GM23338 (cell line): ENCODE results near the gene FRZB. TPM values are rescaled to one million over a fixed set of nuclear protein-coding genes. Genes with fewer than 3 reads are reported as not detected.

Experiments used
- ATAC-seq: fragments of 200-7000 bp; cut with Tn5 transposase; 3 replicates; pipeline ENCODE4 v1.9.1; 2020
- DNase-seq: peaks from one replicate; pipeline ENCODE4 v3.0.0-alpha.2; 2015; ENCODE audit warnings: low spot score
- H2AFZ ChIP-seq: fragments of 200-600 bp; sonication (generic); 2 replicates; pipeline ENCODE4 v1.8.0; 2016; ENCODE audit warnings: antibody characterized with exemption, mild to moderate bottlenecking, moderate library complexity
- H3F3A ChIP-seq: fragments of 200-600 bp; sonication (generic); replicated peaks from 2 replicates; pipeline ENCODE4 v1.8.0; 2017; ENCODE audit warnings: antibody characterized with exemption, mixed run types, low read depth
- H3K27ac ChIP-seq: fragments of 200-600 bp; sonication (generic); 2 replicates; pipeline ENCODE4 v1.6.1; 2016; ENCODE audit warnings: low read depth
- H3K27me3 ChIP-seq: fragments of 200-600 bp; sonication (generic); 2 replicates; pipeline ENCODE4 v1.8.0; 2016; ENCODE audit warnings: mild to moderate bottlenecking, mixed run types, moderate library complexity; ENCODE audit not compliant: insufficient read depth
- H3K36me3 ChIP-seq: fragments of 200-600 bp; sonication (generic); 2 replicates; pipeline ENCODE4 v1.8.0; 2016; ENCODE audit warnings: mild to moderate bottlenecking; ENCODE audit not compliant: insufficient read depth
- H3K4me1 ChIP-seq: fragments of 200-600 bp; sonication (generic); 2 replicates; pipeline ENCODE4 v1.8.0; 2016; ENCODE audit warnings: mild to moderate bottlenecking, moderate library complexity; ENCODE audit not compliant: insufficient read depth
- H3K4me2 ChIP-seq: fragments of 200-600 bp; sonication (generic); 2 replicates; pipeline ENCODE4 v1.7.1; 2017; ENCODE audit warnings: mixed run types
- H3K4me3 ChIP-seq: fragments of 200-600 bp; sonication (generic); 2 replicates; pipeline ENCODE4 v1.6.1; 2016; ENCODE audit warnings: mixed run types
- H3K79me2 ChIP-seq: fragments of 200-600 bp; sonication (generic); replicated peaks from 2 replicates; pipeline ENCODE4 v1.8.0; 2017; ENCODE audit warnings: mild to moderate bottlenecking; ENCODE audit not compliant: insufficient read depth
- H3K9me2 ChIP-seq: fragments of 200-600 bp; sonication (generic); 2 replicates; pipeline ENCODE4 v1.8.0; 2017; ENCODE audit not compliant: insufficient read depth
- H4K20me1 ChIP-seq: fragments of 200-600 bp; sonication (generic); replicated peaks from 2 replicates; pipeline ENCODE4 v1.8.0; 2017; ENCODE audit warnings: mild to moderate bottlenecking; ENCODE audit not compliant: insufficient read depth
- H3K27ac Mint-ChIP-seq: 2 replicates; pipeline ENCODE4 v1.8.0; 2020; ENCODE audit warnings: inconsistent platforms, mild to moderate bottlenecking, moderate library complexity, mixed read lengths
- H3K27me3 Mint-ChIP-seq: 3 replicates; pipeline ENCODE4 v1.8.0; 2022; ENCODE audit warnings: low read depth, mild to moderate bottlenecking, moderate library complexity, mixed read lengths, inconsistent platforms; ENCODE audit not compliant: insufficient read depth, poor library complexity
- H3K36me3 Mint-ChIP-seq: 3 replicates; pipeline ENCODE4 v1.8.0; 2021; ENCODE audit warnings: low read depth, mild to moderate bottlenecking, inconsistent platforms, moderate library complexity, mixed read lengths
- H3K4me1 Mint-ChIP-seq: 3 replicates; pipeline ENCODE4 v1.8.0; 2020; ENCODE audit warnings: mild to moderate bottlenecking, inconsistent platforms, mixed read lengths
- H3K4me3 Mint-ChIP-seq: 3 replicates; pipeline ENCODE4 v1.8.0; 2021; ENCODE audit warnings: moderate library complexity, mild to moderate bottlenecking, inconsistent platforms, mixed read lengths
- H3K9me3 Mint-ChIP-seq: 3 replicates; pipeline ENCODE4 v1.8.0; 2020; ENCODE audit warnings: moderate library complexity, mild to moderate bottlenecking, inconsistent platforms, mixed read lengths
- CREB1 ChIP-seq: fragments of 250-450 bp; sonication (Bioruptor Pico); IDR thresholded peaks from 2 replicates; pipeline ENCODE4 v1.5.0; 2020; ENCODE audit warnings: low read depth, mild to moderate bottlenecking, moderate library complexity
- EZH2phosphoT487 ChIP-seq: fragments of 200-600 bp; sonication (generic); IDR thresholded peaks from one replicate; pipeline ENCODE4 v1.8.1; 2018; ENCODE audit warnings: antibody characterized with exemption; ENCODE audit not compliant: unreplicated experiment
- JUNB ChIP-seq: IDR thresholded peaks from one replicate; pipeline ENCODE4 v1.6.1; 2016; ENCODE audit warnings: antibody characterized with exemption; ENCODE audit not compliant: unreplicated experiment
- NANOG ChIP-seq: IDR thresholded peaks from 2 replicates; pipeline ENCODE4 v1.6.1; 2016; ENCODE audit warnings: antibody characterized with exemption, borderline replicate concordance
- POLR2AphosphoS5 ChIP-seq: IDR thresholded peaks from 2 replicates; pipeline ENCODE4 v1.6.1; 2016; ENCODE audit warnings: antibody characterized with exemption, low read depth
- STAT1 ChIP-seq: IDR thresholded peaks from one replicate; pipeline ENCODE4 v1.6.1; 2016; ENCODE audit warnings: antibody characterized with exemption; ENCODE audit not compliant: unreplicated experiment
- ZNF114 ChIP-seq: fragments of 250-450 bp; sonication (Bioruptor Pico); IDR thresholded peaks from 2 replicates; pipeline ENCODE4 v1.5.0; 2020; ENCODE audit warnings: mild to moderate bottlenecking, moderate library complexity
- ZNF331 ChIP-seq: fragments of 250-450 bp; sonication (Bioruptor Pico); IDR thresholded peaks from 2 replicates; pipeline ENCODE4 v1.5.0; 2020; ENCODE audit warnings: low read depth, mild to moderate bottlenecking, moderate library complexity
- polyA plus RNA-seq: library from polyadenylated mRNA; unstranded; fragments of >200 nt; fragmentation: Nextera tagmentation; extraction: Ambion mirVana; gene quantifications from 2 replicates; pipeline ENCODE4 v1.2.1, GENCODE V29; 2016
- total RNA-seq: library from RNA; depleted of rRNA; stranded (reverse); fragments of >200 nt; shearing (Covaris generic); gene quantifications from 2 replicates; pipeline ENCODE4 v1.2.3, GENCODE V29; 2014
- TF ChIP-seq, protein P1 (sequence below): IDR thresholded peaks from 2 replicates; pipeline ENCODE4 v1.6.1; 2016; ENCODE audit warnings: antibody characterized with exemption
- TF ChIP-seq, protein P2 (sequence below), 2 experiments: fragments of 200-600 bp in 1 of 2; sonication (generic) in 1 of 2; conservative IDR thresholded peaks; 2 replicates each; pipeline versions ENCODE4 v1.5.1 to v1.6.1; 2016 to 2017; ENCODE audit warnings: antibody characterized with exemption in 2 of 2, low read depth in 2 of 2, mild to moderate bottlenecking in 2 of 2, moderate library complexity in 1 of 2
- TF ChIP-seq, protein P3 (sequence below): fragments of 250-450 bp; sonication (Bioruptor Pico); IDR thresholded peaks from 2 replicates; pipeline ENCODE4 v1.5.0; 2020; ENCODE audit warnings: mild to moderate bottlenecking, moderate library complexity

The FRZB gene
- total and polyA plus RNA-seq, 2 experiments from 2014 or later: 0.52 to 1.2 TPM

DNA sequence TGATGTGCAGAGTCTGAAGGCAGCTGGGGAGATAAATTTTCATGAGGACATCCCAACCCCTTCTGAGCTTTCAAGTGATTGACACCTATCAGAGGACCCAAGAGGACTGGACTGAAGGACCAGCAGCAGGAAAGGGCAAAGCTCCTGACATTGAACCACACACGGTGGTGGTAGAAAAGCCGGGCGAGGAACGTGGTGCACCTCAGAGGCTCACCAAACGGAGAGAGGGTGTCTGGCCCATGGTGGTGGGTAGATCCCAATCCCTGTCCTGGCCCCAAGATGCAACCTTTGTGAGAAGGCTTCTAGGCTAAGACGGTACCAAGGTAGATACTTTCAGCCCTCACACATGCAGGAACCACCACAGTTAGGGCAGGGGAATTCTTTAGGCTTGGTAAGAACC is 52.1 kb downstream of the FRZB start:
- ATAC-seq (no peak), DNase-seq (no peak)
- TF ChIP-seq JUNB: no peak
- TF ChIP-seq POLR2AphosphoS5: no peak
- TF ChIP-seq CREB1: no peak
- no peak for TF ChIP-seq ZNF114 (CRISPR knock-in tag)
- H3K4me1 ChIP-seq: peaks cover 33% of the 10 kb centered on the region
- Mint-ChIP-seq H3K36me3 (no peaks in the 10 kb centered on the region), H3K27ac (no peak overlapping the region), H3K27me3 (no peaks in the 10 kb centered on the region), H3K4me1 (peaks cover 27% of the 10 kb centered on the region), H3K4me3 (no peak overlapping the region), H3K9me3 (no peaks in the 10 kb centered on the region)
- no peak overlapping the region for H3K27ac ChIP-seq
- no peaks in the 10 kb centered on the region for H3K36me3 ChIP-seq
- no peak overlapping the region for H3K4me3 ChIP-seq
- H3K9me2 ChIP-seq: no peaks in the 10 kb centered on the region
- H3K4me2 ChIP-seq: no peak overlapping the region
- H2AFZ ChIP-seq: no peak overlapping the region
- H3F3A ChIP-seq: no peaks in the 10 kb centered on the region
- H4K20me1 ChIP-seq: no peaks in the 10 kb centered on the region
- H3K27me3 ChIP-seq: no peaks in the 10 kb centered on the region
- H3K79me2 ChIP-seq: no peaks in the 10 kb centered on the region

DNA sequence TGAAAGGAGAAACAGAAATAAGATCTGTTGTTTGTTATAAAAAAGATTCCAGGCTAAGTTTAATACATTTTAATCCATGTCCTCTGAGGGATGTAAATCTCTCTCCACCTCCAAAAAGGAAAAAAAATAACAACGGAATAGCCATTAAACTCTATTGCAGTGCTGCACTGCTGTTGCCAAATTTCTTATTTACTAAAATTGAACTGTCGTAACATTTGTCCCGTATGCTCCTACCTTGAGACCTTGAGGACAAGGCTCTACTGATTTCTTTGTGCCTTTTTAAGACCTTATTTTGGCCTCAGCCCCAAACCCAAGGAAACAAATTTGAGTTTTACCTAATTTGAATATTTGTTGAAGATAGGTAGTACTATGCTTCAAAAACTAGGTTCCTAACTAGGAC is 56.4 kb downstream of the FRZB start:
- Mint-ChIP-seq H3K9me3 (no peaks in the 10 kb centered on the region), H3K36me3 (no peaks in the 10 kb centered on the region), H3K27me3 (no peaks in the 10 kb centered on the region), H3K27ac (no peak overlapping the region), H3K4me1 (peaks cover 4% of the 10 kb centered on the region), H3K4me3 (no peak overlapping the region)
- DNase-seq: no peak
- ATAC-seq: no peak
- no peak overlapping the region for H3K4me3 ChIP-seq
- no peaks in the 10 kb centered on the region for H3F3A ChIP-seq
- no peaks in the 10 kb centered on the region for H3K27me3 ChIP-seq
- H3K4me2 ChIP-seq: no peak overlapping the region
- no peaks in the 10 kb centered on the region for H3K36me3 ChIP-seq
- H2AFZ ChIP-seq: no peak overlapping the region
- no peaks in the 10 kb centered on the region for H3K9me2 ChIP-seq
- H3K27ac ChIP-seq: no peak overlapping the region
- no peaks in the 10 kb centered on the region for H3K79me2 ChIP-seq
- no peaks in the 10 kb centered on the region for H4K20me1 ChIP-seq
- peaks cover 6% of the 10 kb centered on the region; the same call in 1 of the 2 replicates for H3K4me1 ChIP-seq
- no peak for TF ChIP-seq EZH2phosphoT487
- no peak for TF ChIP-seq ZNF114 (CRISPR knock-in tag)
- TF ChIP-seq, protein P1, sequence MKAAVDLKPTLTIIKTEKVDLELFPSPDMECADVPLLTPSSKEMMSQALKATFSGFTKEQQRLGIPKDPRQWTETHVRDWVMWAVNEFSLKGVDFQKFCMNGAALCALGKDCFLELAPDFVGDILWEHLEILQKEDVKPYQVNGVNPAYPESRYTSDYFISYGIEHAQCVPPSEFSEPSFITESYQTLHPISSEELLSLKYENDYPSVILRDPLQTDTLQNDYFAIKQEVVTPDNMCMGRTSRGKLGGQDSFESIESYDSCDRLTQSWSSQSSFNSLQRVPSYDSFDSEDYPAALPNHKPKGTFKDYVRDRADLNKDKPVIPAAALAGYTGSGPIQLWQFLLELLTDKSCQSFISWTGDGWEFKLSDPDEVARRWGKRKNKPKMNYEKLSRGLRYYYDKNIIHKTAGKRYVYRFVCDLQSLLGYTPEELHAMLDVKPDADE: no peak
- TF ChIP-seq JUNB: no peak
- TF ChIP-seq, protein P2, sequence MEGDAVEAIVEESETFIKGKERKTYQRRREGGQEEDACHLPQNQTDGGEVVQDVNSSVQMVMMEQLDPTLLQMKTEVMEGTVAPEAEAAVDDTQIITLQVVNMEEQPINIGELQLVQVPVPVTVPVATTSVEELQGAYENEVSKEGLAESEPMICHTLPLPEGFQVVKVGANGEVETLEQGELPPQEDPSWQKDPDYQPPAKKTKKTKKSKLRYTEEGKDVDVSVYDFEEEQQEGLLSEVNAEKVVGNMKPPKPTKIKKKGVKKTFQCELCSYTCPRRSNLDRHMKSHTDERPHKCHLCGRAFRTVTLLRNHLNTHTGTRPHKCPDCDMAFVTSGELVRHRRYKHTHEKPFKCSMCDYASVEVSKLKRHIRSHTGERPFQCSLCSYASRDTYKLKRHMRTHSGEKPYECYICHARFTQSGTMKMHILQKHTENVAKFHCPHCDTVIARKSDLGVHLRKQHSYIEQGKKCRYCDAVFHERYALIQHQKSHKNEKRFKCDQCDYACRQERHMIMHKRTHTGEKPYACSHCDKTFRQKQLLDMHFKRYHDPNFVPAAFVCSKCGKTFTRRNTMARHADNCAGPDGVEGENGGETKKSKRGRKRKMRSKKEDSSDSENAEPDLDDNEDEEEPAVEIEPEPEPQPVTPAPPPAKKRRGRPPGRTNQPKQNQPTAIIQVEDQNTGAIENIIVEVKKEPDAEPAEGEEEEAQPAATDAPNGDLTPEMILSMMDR (conservative IDR thresholded peaks at IDR 0.05; ENCODE audit: low read depth in 2 of 2): no peak
- TF ChIP-seq POLR2AphosphoS5: no peak
- TF ChIP-seq, protein P3, sequence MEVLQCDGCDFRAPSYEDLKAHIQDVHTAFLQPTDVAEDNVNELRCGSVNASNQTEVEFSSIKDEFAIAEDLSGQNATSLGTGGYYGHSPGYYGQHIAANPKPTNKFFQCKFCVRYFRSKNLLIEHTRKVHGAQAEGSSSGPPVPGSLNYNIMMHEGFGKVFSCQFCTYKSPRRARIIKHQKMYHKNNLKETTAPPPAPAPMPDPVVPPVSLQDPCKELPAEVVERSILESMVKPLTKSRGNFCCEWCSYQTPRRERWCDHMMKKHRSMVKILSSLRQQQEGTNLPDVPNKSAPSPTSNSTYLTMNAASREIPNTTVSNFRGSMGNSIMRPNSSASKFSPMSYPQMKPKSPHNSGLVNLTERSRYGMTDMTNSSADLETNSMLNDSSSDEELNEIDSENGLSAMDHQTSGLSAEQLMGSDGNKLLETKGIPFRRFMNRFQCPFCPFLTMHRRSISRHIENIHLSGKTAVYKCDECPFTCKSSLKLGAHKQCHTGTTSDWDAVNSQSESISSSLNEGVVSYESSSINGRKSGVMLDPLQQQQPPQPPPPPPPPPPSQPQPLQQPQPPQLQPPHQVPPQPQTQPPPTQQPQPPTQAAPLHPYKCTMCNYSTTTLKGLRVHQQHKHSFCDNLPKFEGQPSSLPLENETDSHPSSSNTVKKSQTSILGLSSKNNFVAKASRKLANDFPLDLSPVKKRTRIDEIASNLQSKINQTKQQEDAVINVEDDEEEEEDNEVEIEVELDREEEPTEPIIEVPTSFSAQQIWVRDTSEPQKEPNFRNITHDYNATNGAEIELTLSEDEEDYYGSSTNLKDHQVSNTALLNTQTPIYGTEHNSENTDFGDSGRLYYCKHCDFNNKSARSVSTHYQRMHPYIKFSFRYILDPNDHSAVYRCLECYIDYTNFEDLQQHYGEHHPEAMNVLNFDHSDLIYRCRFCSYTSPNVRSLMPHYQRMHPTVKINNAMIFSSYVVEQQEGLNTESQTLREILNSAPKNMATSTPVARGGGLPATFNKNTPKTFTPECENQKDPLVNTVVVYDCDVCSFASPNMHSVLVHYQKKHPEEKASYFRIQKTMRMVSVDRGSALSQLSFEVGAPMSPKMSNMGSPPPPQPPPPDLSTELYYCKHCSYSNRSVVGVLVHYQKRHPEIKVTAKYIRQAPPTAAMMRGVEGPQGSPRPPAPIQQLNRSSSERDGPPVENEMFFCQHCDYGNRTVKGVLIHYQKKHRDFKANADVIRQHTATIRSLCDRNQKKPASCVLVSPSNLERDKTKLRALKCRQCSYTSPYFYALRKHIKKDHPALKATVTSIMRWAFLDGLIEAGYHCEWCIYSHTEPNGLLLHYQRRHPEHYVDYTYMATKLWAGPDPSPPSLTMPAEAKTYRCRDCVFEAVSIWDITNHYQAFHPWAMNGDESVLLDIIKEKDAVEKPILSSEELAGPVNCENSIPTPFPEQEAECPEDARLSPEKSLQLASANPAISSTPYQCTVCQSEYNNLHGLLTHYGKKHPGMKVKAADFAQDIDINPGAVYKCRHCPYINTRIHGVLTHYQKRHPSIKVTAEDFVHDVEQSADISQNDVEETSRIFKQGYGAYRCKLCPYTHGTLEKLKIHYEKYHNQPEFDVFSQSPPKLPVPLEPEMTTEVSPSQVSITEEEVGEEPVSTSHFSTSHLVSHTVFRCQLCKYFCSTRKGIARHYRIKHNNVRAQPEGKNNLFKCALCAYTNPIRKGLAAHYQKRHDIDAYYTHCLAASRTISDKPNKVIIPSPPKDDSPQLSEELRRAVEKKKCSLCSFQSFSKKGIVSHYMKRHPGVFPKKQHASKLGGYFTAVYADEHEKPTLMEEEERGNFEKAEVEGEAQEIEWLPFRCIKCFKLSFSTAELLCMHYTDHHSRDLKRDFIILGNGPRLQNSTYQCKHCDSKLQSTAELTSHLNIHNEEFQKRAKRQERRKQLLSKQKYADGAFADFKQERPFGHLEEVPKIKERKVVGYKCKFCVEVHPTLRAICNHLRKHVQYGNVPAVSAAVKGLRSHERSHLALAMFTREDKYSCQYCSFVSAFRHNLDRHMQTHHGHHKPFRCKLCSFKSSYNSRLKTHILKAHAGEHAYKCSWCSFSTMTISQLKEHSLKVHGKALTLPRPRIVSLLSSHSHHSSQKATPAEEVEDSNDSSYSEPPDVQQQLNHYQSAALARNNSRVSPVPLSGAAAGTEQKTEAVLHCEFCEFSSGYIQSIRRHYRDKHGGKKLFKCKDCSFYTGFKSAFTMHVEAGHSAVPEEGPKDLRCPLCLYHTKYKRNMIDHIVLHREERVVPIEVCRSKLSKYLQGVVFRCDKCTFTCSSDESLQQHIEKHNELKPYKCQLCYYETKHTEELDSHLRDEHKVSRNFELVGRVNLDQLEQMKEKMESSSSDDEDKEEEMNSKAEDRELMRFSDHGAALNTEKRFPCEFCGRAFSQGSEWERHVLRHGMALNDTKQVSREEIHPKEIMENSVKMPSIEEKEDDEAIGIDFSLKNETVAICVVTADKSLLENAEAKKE (CRISPR knock-in tag): no peak
- no peak for TF ChIP-seq NANOG
- TF ChIP-seq ZNF331 (CRISPR knock-in tag): no peak
- no peak for TF ChIP-seq STAT1
